ENCODE measurements around the gene VARS2.

VARS2 gene

GRCh38 chr6:30885999-30886896, 27.8 kb upstream of the VARS2 start:
- H3K4me3 ChIP-seq (ENCODE audit: low read depth in 1 of 2, low read length in 2 of 2), result peak overlapping the region; percentile 63 to 77
- H3K9me3 ChIP-seq (ENCODE audit: control insufficient read depth in 1 of 2, low read length in 2 of 2), result no peaks in the 10 kb centered on the region
- H3K27ac ChIP-seq (ENCODE audit: low read length), result peak overlapping the region; percentile 66
- peaks cover 18 to 52% of the 10 kb centered on the region in 2 donors for H3K4me1 ChIP-seq (ENCODE audit: control insufficient read depth in 1 of 2, insufficient read depth in 2 of 2, low read length in 2 of 2)
- H3K36me3 ChIP-seq (ENCODE audit: control insufficient read depth in 1 of 2, insufficient read depth in 2 of 2, low read length in 2 of 2), result peaks cover 8 to 17% of the 10 kb centered on the region in 2 donors
- H3K27me3 ChIP-seq (ENCODE audit: low read depth, low read length), result no peaks in the 10 kb centered on the region

GRCh38 chr6:30886897-30887255, 27.2 kb upstream of the VARS2 start:
- peak overlapping the region; percentile 63 to 77 for H3K4me3 ChIP-seq (ENCODE audit: low read depth in 1 of 2, low read length in 2 of 2)
- peaks cover 18 to 48% of the 10 kb centered on the region in 2 donors for H3K4me1 ChIP-seq (ENCODE audit: control insufficient read depth in 1 of 2, insufficient read depth in 2 of 2, low read length in 2 of 2)

GRCh38 chr6:30887901-30888815, 25.9 kb upstream of the VARS2 start:
- Histone ChIP-seq H3K4me1 (ENCODE audit: control insufficient read depth in 1 of 2, insufficient read depth in 2 of 2, low read length in 2 of 2) (peaks cover 18 to 40% of the 10 kb centered on the region in 2 donors), H3K36me3 (ENCODE audit: control insufficient read depth in 1 of 2, insufficient read depth in 2 of 2, low read length in 2 of 2) (peaks cover 9 to 30% of the 10 kb centered on the region in 2 donors), H3K27ac (ENCODE audit: low read length) (no peak overlapping the region), H3K4me3 (ENCODE audit: low read depth in 1 of 2, low read length in 2 of 2) (no peak overlapping the region), H3K27me3 (ENCODE audit: low read depth, low read length) (no peaks in the 10 kb centered on the region), H3K9me3 (ENCODE audit: control insufficient read depth in 1 of 2, low read length in 2 of 2) (no peaks in the 10 kb centered on the region)

More at GRCh38 chr6:30886897-30887255, 27.2 kb upstream of the VARS2 start:
- Histone ChIP-seq H3K36me3 (ENCODE audit: control insufficient read depth in 1 of 2, insufficient read depth in 2 of 2, low read length in 2 of 2) (peaks cover 9 to 20% of the 10 kb centered on the region in 2 donors), H3K27me3 (ENCODE audit: low read depth, low read length) (no peaks in the 10 kb centered on the region), H3K27ac (ENCODE audit: low read length) (peak overlapping the region; percentile 66), H3K9me3 (ENCODE audit: control insufficient read depth in 1 of 2, low read length in 2 of 2) (no peaks in the 10 kb centered on the region)

DNA sequence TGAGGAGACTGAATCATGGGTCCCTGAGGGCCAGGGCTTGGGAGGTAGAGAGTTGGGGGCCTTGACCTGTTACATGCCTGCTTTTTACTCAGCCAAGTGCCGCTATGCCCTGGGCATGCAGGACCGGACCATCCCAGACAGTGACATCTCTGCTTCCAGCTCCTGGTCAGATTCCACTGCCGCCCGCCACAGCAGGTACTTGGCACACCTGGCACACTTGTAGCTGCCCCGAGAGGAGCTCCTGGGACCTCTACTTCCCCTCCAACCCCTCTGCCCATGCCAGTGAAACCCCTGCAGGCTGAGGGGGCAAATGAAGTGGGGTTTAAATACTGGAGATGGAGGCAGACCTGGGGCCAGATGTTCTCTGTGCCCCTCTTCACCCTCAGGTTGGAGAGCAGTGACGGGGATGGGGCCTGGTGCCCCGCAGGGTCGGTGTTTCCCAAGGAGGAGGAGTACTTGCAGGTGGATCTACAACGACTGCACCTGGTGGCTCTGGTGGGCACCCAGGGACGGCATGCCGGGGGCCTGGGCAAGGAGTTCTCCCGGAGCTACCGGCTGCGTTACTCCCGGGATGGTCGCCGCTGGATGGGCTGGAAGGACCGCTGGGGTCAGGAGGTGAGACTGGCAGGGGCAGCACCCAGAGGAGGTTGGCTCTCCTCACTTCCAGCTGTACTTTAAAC, 25.1 kb upstream of the VARS2 start:
- no peak overlapping the region for H3K4me3 ChIP-seq (ENCODE audit: low read depth in 1 of 2, low read length in 2 of 2)
- peaks cover 18 to 35% of the 10 kb centered on the region in 2 donors for H3K4me1 ChIP-seq (ENCODE audit: control insufficient read depth in 1 of 2, insufficient read depth in 2 of 2, low read length in 2 of 2)
- no peaks in the 10 kb centered on the region for H3K9me3 ChIP-seq (ENCODE audit: control insufficient read depth in 1 of 2, low read length in 2 of 2)
- peaks cover 9 to 38% of the 10 kb centered on the region in 2 donors for H3K36me3 ChIP-seq (ENCODE audit: control insufficient read depth in 1 of 2, insufficient read depth in 2 of 2, low read length in 2 of 2)
- no peak overlapping the region for H3K27ac ChIP-seq (ENCODE audit: low read length)
- H3K27me3 ChIP-seq (ENCODE audit: low read depth, low read length), result no peaks in the 10 kb centered on the region

DNA sequence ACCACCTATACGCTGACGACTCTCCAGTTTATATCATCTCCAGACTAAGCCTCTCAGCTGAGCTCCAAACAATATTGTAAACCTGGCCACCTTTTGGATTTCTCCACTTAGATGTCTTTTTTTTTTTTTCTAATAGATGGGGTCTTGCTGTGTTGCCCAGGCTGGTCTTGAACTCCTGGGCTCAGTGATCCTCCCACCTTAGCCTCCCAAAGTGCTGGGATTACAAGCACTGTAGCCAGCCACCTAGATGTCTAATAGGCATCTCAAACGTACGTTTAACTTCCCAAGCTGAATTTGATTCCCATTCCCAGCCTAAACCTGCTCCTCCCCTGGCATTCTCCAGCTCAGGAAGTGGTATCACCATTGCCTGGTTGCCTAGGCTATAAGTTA, 24.5 kb upstream of the VARS2 start:
- peaks cover 18 to 35% of the 10 kb centered on the region in 2 donors for H3K4me1 ChIP-seq (ENCODE audit: control insufficient read depth in 1 of 2, insufficient read depth in 2 of 2, low read length in 2 of 2)
- no peak overlapping the region for H3K27ac ChIP-seq (ENCODE audit: low read length)
- H3K9me3 ChIP-seq (ENCODE audit: control insufficient read depth in 1 of 2, low read length in 2 of 2), result no peaks in the 10 kb centered on the region
- H3K4me3 ChIP-seq (ENCODE audit: low read depth in 1 of 2, low read length in 2 of 2), result no peak overlapping the region
- peaks cover 13 to 43% of the 10 kb centered on the region in 2 donors for H3K36me3 ChIP-seq (ENCODE audit: control insufficient read depth in 1 of 2, insufficient read depth in 2 of 2, low read length in 2 of 2)
- H3K27me3 ChIP-seq (ENCODE audit: low read depth, low read length), result no peaks in the 10 kb centered on the region

DNA sequence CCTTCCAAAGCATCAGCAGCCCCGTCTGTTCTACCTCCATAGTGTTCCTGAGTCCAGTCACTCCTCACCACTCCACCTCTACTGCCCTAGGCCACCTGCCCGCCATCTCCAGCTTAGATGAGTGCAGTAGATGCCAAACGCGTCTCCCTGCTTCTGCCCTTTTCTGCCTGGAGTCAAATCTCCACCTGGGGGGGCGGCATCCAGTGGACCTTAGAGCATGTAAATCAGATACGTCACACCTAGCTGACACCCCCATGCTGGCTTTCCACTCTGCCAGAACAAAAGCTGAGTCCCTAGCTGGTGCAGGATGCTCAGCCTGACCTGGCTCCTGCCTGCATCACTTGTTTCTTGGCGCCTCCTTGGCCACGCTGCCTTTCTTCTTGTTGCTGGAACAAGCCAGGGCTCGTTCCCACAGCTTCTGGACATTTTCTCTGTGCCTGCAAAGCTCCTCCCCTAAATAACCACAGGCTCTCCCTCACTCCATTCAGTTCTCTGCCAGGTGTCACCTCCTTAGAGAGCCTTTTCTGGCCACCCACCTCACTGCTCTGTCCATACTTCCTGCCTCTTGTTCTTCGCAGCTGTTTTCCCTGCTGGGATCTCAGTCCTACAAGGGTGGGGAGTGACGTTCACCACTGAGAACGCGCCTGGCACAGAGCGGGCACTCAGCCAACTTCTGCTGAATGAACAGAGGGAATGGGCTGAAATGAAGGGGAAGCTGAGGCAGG, 24.0 kb upstream of the VARS2 start:
- no peaks in the 10 kb centered on the region for H3K27me3 ChIP-seq (ENCODE audit: low read depth, low read length)
- peaks cover 19 to 48% of the 10 kb centered on the region in 2 donors for H3K36me3 ChIP-seq (ENCODE audit: control insufficient read depth in 1 of 2, insufficient read depth in 2 of 2, low read length in 2 of 2)
- no peaks in the 10 kb centered on the region for H3K9me3 ChIP-seq (ENCODE audit: control insufficient read depth in 1 of 2, low read length in 2 of 2)
- H3K27ac ChIP-seq (ENCODE audit: low read length), result no peak overlapping the region
- peaks cover 16 to 32% of the 10 kb centered on the region in 2 donors for H3K4me1 ChIP-seq (ENCODE audit: control insufficient read depth in 1 of 2, insufficient read depth in 2 of 2, low read length in 2 of 2)
- no peak overlapping the region for H3K4me3 ChIP-seq (ENCODE audit: low read depth in 1 of 2, low read length in 2 of 2)

- Histone ChIP-seq H3K4me3 (ENCODE audit: low read depth in 1 of 2, low read length in 2 of 2) (no peak overlapping the region), H3K36me3 (ENCODE audit: control insufficient read depth in 1 of 2, insufficient read depth in 2 of 2, low read length in 2 of 2) (peaks cover 20 to 55% of the 10 kb centered on the region in 2 donors), H3K27me3 (ENCODE audit: low read depth, low read length) (no peaks in the 10 kb centered on the region), H3K9me3 (ENCODE audit: control insufficient read depth in 1 of 2, low read length in 2 of 2) (no peaks in the 10 kb centered on the region), H3K4me1 (ENCODE audit: control insufficient read depth in 1 of 2, insufficient read depth in 2 of 2, low read length in 2 of 2) (peaks cover 10 to 25% of the 10 kb centered on the region in 2 donors), H3K27ac (ENCODE audit: low read length) (no peak overlapping the region)
Observed at GRCh38 chr6:30890646-30891449, 23.2 kb upstream of the VARS2 start.

DNA sequence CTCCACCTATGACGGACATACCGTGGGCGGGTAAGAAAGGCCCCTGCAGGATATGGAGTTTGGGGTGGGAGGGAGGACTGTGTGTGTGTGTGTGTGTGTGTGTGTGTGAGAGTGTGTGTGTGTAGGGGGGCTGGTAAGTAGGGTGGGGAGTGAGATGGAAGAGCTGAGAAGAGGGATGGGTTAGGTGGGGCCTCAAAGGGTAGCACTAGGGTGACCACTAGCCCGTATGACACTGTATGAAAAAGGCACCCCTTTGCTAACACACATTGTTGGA, 22.7 kb upstream of the VARS2 start:
- Histone ChIP-seq H3K4me1 (ENCODE audit: control insufficient read depth in 1 of 2, insufficient read depth in 2 of 2, low read length in 2 of 2) (peaks cover 7 to 21% of the 10 kb centered on the region in 2 donors), H3K27me3 (ENCODE audit: low read depth, low read length) (no peaks in the 10 kb centered on the region), H3K9me3 (ENCODE audit: control insufficient read depth in 1 of 2, low read length in 2 of 2) (no peaks in the 10 kb centered on the region), H3K27ac (ENCODE audit: low read length) (no peak overlapping the region), H3K4me3 (ENCODE audit: low read depth in 1 of 2, low read length in 2 of 2) (no peak overlapping the region), H3K36me3 (ENCODE audit: control insufficient read depth in 1 of 2, insufficient read depth in 2 of 2, low read length in 2 of 2) (peaks cover 20 to 60% of the 10 kb centered on the region in 2 donors)

DNA sequence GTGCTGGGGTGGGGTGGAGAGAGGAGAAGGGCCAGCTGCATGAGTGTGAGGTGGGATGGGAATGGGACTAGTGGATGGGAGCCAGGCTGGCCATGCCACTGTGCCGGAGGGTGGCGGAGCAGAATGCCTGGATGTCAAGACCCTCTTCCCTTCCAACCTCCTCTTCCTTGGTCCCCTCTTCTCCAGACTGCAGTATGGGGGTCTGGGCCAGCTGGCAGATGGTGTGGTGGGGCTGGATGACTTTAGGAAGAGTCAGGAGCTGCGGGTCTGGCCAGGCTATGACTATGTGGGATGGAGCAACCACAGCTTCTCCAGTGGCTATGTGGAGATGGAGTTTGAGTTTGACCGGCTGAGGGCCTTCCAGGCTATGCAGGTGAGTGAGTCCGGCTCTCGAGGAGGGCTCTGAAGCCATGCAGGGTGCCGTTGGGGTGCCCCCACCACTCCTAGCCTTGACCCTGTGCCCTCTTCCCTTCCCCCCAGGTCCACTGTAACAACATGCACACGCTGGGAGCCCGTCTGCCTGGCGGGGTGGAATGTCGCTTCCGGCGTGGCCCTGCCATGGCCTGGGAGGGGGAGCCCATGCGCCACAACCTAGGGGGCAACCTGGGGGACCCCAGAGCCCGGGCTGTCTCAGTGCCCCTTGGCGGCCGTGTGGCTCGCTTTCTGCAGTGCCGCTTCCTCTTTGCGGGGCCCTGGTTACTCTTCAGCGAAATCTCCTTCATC, 22.1 kb upstream of the VARS2 start:
- Histone ChIP-seq H3K4me3 (ENCODE audit: low read depth in 1 of 2, low read length in 2 of 2) (no peak overlapping the region), H3K27me3 (ENCODE audit: low read depth, low read length) (no peaks in the 10 kb centered on the region), H3K4me1 (ENCODE audit: control insufficient read depth in 1 of 2, insufficient read depth in 2 of 2, low read length in 2 of 2) (peaks cover under 1 to 15% of the 10 kb centered on the region in 2 donors), H3K36me3 (ENCODE audit: control insufficient read depth in 1 of 2, insufficient read depth in 2 of 2, low read length in 2 of 2) (peaks cover 23 to 66% of the 10 kb centered on the region in 2 donors), H3K27ac (ENCODE audit: low read length) (no peak overlapping the region), H3K9me3 (ENCODE audit: control insufficient read depth in 1 of 2, low read length in 2 of 2) (no peaks in the 10 kb centered on the region)

Data from muscle layer of duodenum (tissue), 2 donors.